ENCODE measurements around the gene AXL. TPM values are rescaled to one million over a fixed set of nuclear protein-coding genes. Genes with fewer than 3 reads are reported as not detected.
"Not testable (repeated sequence)": the region's sequence is repeated elsewhere in the genome, so short reads cannot be mapped to it uniquely, and the experiment has no call there.

The AXL gene
- total RNA-seq: 6.4 and 6.8 TPM in 2 replicates
- long read RNA-seq: 0 reads

DNA sequence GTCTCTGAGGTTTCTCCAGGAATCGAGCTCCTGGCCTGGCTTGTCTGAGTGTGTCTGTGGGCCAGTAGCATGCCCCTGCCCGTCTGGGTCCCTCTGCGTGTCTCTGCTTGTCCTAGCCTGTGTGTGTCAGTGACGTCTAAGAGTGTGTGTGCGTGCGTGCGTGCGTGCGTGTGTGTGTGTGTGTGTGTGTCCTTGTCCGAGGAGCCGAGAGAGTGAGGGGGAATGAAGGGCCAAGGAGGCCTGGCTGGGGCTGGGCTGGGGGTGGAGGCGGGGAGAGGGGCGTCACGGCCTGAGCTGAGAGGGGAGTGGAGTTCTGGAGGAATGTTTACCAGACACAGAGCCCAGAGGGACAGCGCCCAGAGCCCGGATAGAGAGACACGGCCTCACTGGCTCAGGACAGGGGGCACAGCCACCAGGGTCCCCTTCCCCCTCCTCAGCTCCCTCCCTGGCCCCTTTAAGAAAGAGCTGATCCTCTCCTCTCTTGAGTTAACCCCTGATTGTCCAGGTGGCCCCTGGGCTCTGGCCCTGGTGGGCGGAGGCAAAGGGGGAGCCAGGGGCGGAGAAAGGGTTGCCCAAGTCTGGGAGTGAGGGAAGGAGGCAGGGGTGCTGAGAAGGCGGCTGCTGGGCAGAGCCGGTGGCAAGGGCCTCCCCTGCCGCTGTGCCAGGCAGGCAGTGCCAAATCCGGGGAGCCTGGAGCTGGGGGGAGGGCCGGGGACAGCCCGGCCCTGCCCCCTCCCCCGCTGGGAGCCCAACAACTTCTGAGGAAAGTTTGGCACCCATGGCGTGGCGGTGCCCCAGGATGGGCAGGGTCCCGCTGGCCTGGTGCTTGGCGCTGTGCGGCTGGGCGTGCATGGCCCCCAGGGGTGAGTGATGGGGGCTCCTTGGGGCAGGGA, at the start of gene AXL:
Gene AXL (plus strand): TSS at position 609 of the 893 bp plus-strand sequence. CDS start 170 bp downstream, at position 779.
- peaks cover 52% of the 10 kb centered on the region for H3K4me1 Mint-ChIP-seq
- TF ChIP-seq, protein P1, sequence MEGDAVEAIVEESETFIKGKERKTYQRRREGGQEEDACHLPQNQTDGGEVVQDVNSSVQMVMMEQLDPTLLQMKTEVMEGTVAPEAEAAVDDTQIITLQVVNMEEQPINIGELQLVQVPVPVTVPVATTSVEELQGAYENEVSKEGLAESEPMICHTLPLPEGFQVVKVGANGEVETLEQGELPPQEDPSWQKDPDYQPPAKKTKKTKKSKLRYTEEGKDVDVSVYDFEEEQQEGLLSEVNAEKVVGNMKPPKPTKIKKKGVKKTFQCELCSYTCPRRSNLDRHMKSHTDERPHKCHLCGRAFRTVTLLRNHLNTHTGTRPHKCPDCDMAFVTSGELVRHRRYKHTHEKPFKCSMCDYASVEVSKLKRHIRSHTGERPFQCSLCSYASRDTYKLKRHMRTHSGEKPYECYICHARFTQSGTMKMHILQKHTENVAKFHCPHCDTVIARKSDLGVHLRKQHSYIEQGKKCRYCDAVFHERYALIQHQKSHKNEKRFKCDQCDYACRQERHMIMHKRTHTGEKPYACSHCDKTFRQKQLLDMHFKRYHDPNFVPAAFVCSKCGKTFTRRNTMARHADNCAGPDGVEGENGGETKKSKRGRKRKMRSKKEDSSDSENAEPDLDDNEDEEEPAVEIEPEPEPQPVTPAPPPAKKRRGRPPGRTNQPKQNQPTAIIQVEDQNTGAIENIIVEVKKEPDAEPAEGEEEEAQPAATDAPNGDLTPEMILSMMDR (conservative IDR thresholded peaks at IDR 0.05): no peak
- H3K27me3 Mint-ChIP-seq (ENCODE audit: low read depth): peaks cover 33% of the 10 kb centered on the region
- peak within 1 kb of the TSS; percentile 21 for H3K27ac Mint-ChIP-seq (ENCODE audit: unreplicated experiment)
- H3K4me3 Mint-ChIP-seq: peak within 1 kb of the TSS; percentile 90
- DNase-seq (ENCODE audit: low read depth, low spot score): peak; percentile 50
- no peaks in the 10 kb centered on the region for H3K9me3 Mint-ChIP-seq
- H3K36me3 Mint-ChIP-seq (ENCODE audit: low read depth): no peaks in the 10 kb centered on the region

DNA sequence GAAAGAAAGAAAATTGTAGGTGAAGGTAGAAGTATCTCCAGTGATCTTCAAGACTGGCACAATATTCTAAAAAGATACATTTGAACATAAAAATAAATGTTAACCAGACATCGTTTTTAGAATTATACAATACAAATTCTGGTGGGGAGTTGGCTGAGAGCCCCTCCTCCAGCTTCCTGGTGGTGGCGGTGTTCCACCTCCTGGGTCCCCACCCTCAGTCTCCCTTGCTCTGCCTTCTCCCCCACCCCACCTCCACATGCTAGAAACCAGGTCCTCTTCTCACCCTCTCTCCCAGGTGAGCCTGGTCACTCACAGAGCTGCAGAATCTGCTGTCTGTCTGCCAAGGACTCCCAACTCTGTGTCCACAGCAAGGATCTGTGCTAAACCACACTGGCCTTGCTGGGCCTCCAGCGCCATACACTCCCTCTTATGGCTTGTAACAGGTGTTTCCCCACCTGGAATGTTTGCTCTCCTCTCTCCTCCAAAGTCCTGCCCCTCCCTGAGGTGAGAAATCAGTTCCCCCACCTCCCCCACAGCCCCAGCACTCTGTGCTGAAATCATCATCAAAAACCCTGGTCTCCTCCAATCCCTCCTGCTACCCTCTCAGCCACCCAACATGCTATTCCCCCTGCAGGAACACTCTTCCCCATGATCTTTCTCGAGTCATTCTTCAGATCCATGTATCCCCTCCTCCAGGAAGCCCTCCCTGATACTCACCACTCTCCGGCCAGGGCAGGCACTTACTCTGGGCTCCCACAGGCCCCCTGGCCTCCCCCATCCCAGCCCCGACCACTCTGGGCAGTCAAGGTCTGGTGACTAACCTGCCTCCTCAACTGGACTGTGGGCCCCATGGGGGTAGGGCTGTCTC, 46.5 kb upstream of the AXL start:
- no peak for DNase-seq (ENCODE audit: low read depth, low spot score)
- TF ChIP-seq, protein P1 (conservative IDR thresholded peaks at IDR 0.05): no peak
- Mint-ChIP-seq H3K9me3 (no peaks in the 10 kb centered on the region), H3K27me3 (ENCODE audit: low read depth) (no peaks in the 10 kb centered on the region), H3K36me3 (ENCODE audit: low read depth) (no peaks in the 10 kb centered on the region), H3K4me1 (peaks cover 10% of the 10 kb centered on the region), H3K4me3 (no peak overlapping the region), H3K27ac (ENCODE audit: unreplicated experiment) (no peak overlapping the region)

GRCh38 chr19:41174297-41174928, 44.6 kb upstream of the AXL start:
- DNase-seq (ENCODE audit: low read depth, low spot score): no peak
- H3K4me1 Mint-ChIP-seq: peaks cover 10% of the 10 kb centered on the region
- H3K36me3 Mint-ChIP-seq (ENCODE audit: low read depth): no peaks in the 10 kb centered on the region
- H3K9me3 Mint-ChIP-seq: no peaks in the 10 kb centered on the region
- H3K27me3 Mint-ChIP-seq (ENCODE audit: low read depth): no peaks in the 10 kb centered on the region
- TF ChIP-seq, protein P1 (conservative IDR thresholded peaks at IDR 0.05): no peak
- H3K4me3 Mint-ChIP-seq: no peak overlapping the region
- no peak overlapping the region for H3K27ac Mint-ChIP-seq (ENCODE audit: unreplicated experiment)

GRCh38 chr19:41175801-41176777, 42.9 kb upstream of the AXL start:
- H3K4me3 Mint-ChIP-seq: no peak overlapping the region

GRCh38 chr19:41180173-41180572, 38.9 kb upstream of the AXL start:
- not testable (repeated sequence) for H3K4me3 Mint-ChIP-seq; H3K36me3 Mint-ChIP-seq (ENCODE audit: low read depth); H3K4me1 Mint-ChIP-seq

More at GRCh38 chr19:41175801-41176777, 42.9 kb upstream of the AXL start:
- Mint-ChIP-seq H3K36me3 (ENCODE audit: low read depth) (no peaks in the 10 kb centered on the region), H3K4me1 (peaks cover 10% of the 10 kb centered on the region), H3K9me3 (no peaks in the 10 kb centered on the region), H3K27me3 (ENCODE audit: low read depth) (no peaks in the 10 kb centered on the region), H3K27ac (ENCODE audit: unreplicated experiment) (no peak overlapping the region)
- DNase-seq (ENCODE audit: low read depth, low spot score): peak; percentile 6
- TF ChIP-seq, protein P1 (conservative IDR thresholded peaks at IDR 0.05): no peak

More at GRCh38 chr19:41180173-41180572, 38.9 kb upstream of the AXL start:
- H3K27ac Mint-ChIP-seq (ENCODE audit: unreplicated experiment); H3K27me3 Mint-ChIP-seq (ENCODE audit: low read depth); DNase-seq (ENCODE audit: low read depth, low spot score); H3K9me3 Mint-ChIP-seq: not testable (repeated sequence)

All from neural crest cell (in vitro differentiated cells).